Left ventricle myocardium inferior (tissue), 1 donor: Measurements from ENCODE around the gene PHTF1. TPM values are rescaled to one million over a fixed set of nuclear protein-coding genes. Genes with fewer than 3 reads are reported as not detected.

ENCODE experiments used
- DNase-seq: peaks from one replicate; pipeline ENCODE4 v3.0.0-alpha.2; 2020
- H3K27ac ChIP-seq: fragments of 200-600 bp; replicated peaks from 2 replicates; pipeline ENCODE4 v1.8.0; 2021
- H3K27me3 ChIP-seq: fragments of 200-600 bp; 2 replicates; pipeline ENCODE4 v1.8.0; 2021; ENCODE audit warnings: low read depth
- H3K36me3 ChIP-seq: fragments of 200-600 bp; 2 replicates; pipeline ENCODE4 v1.8.0; 2021
- H3K4me1 ChIP-seq: fragments of 200-600 bp; 2 replicates; pipeline ENCODE4 v1.8.0; 2021
- H3K4me3 ChIP-seq: fragments of 200-600 bp; 2 replicates; pipeline ENCODE4 v1.8.0; 2021; ENCODE audit warnings: mild to moderate bottlenecking, moderate library complexity
- H3K9me3 ChIP-seq: fragments of 200-600 bp; replicated peaks from 2 replicates; pipeline ENCODE4 v1.8.0; 2021
- CTCF ChIP-seq: fragments of 200-600 bp; IDR thresholded peaks from 2 replicates; pipeline ENCODE4 v1.8.0; 2021; ENCODE audit warnings: antibody characterized with exemption, mild to moderate bottlenecking, borderline replicate concordance
- intact Hi-C: fragments of 100-400 bp; cut with micrococcal nuclease; formaldehyde crosslinking; loops from one replicate; pipeline ENCODE4 v1.11.0; 2022
- total RNA-seq: library from RNA; stranded (reverse); fragmentation: NEBNext Ultra II Directional; extraction: Animal tissue kit (Norgen Biotek cat#: 25700); gene quantifications from one replicate; pipeline ENCODE4 v1.2.1, GENCODE V29; 2021
- donor health status: DM: no; HTN: yes; CAD: no; lungs with severe emphysema.

The PHTF1 gene
- total RNA-seq, 1 donor from 2014 or later = 10.7 TPM

- Histone ChIP-seq H3K27ac (no peak overlapping the region), H3K9me3 (no peaks in the 10 kb centered on the region), H3K36me3 (peaks cover 46% of the 10 kb centered on the region), H3K27me3 (no peaks in the 10 kb centered on the region), H3K4me1 (peaks cover 17% of the 10 kb centered on the region), H3K4me3 (no peak overlapping the region)
- no peak for TF ChIP-seq CTCF
- no peak for DNase-seq
- intact Hi-C loops = no loop called here
These were observed 10.7 kb upstream of the PHTF1 start for GRCh38 chr1:113770031-113770430.

- H3K27me3 ChIP-seq = no peaks in the 10 kb centered on the region
- peaks cover 17% of the 10 kb centered on the region for H3K4me1 ChIP-seq
- H3K27ac ChIP-seq = no peak overlapping the region
- H3K4me3 ChIP-seq = no peak overlapping the region
- intact Hi-C loops = no loop called here
- TF ChIP-seq CTCF = no peak
- no peaks in the 10 kb centered on the region for H3K9me3 ChIP-seq
- DNase-seq = no peak
- peaks cover 46% of the 10 kb centered on the region for H3K36me3 ChIP-seq
These were observed 10.3 kb upstream of the PHTF1 start for GRCh38 chr1:113769601-113769970.

GRCh38 chr1:113768916-113769600 lies 9.8 kb upstream of the PHTF1 start:
- H3K4me1 ChIP-seq = peaks cover 17% of the 10 kb centered on the region
- no peak overlapping the region for H3K27ac ChIP-seq
- H3K27me3 ChIP-seq = no peaks in the 10 kb centered on the region
- no peak for TF ChIP-seq CTCF
- H3K9me3 ChIP-seq = no peaks in the 10 kb centered on the region
- H3K36me3 ChIP-seq = peaks cover 46% of the 10 kb centered on the region
- intact Hi-C loops = no loop called here
- no peak for DNase-seq
- no peak overlapping the region for H3K4me3 ChIP-seq

- intact Hi-C loops = no loop called here
- Histone ChIP-seq H3K4me3 (no peak overlapping the region), H3K36me3 (peaks cover 40% of the 10 kb centered on the region), H3K27ac (no peak overlapping the region), H3K27me3 (no peaks in the 10 kb centered on the region), H3K9me3 (no peaks in the 10 kb centered on the region), H3K4me1 (peaks cover 11% of the 10 kb centered on the region)
- TF ChIP-seq CTCF = no peak
- DNase-seq = no peak
These were observed 6.3 kb upstream of the PHTF1 start for GRCh38 chr1:113765306-113766230.

- peaks cover 40% of the 10 kb centered on the region for H3K36me3 ChIP-seq
- intact Hi-C loops = no loop called here
- no peaks in the 10 kb centered on the region for H3K9me3 ChIP-seq
- DNase-seq = no peak
- no peak for TF ChIP-seq CTCF
- H3K27me3 ChIP-seq = no peaks in the 10 kb centered on the region
- no peak overlapping the region for H3K4me3 ChIP-seq
- H3K4me1 ChIP-seq = peaks cover 16% of the 10 kb centered on the region
- no peak overlapping the region for H3K27ac ChIP-seq
These were observed 4.4 kb upstream of the PHTF1 start for GRCh38 chr1:113763661-113764060.
